ENCODE measurements around the gene EYS. TPM values are rescaled to one million over a fixed set of nuclear protein-coding genes. Genes with fewer than 3 reads are reported as not detected.

EYS gene
- total RNA-seq, 3 donors from 2014 or later: 1.3 to 2.9 TPM; not detected in 1

DNA sequence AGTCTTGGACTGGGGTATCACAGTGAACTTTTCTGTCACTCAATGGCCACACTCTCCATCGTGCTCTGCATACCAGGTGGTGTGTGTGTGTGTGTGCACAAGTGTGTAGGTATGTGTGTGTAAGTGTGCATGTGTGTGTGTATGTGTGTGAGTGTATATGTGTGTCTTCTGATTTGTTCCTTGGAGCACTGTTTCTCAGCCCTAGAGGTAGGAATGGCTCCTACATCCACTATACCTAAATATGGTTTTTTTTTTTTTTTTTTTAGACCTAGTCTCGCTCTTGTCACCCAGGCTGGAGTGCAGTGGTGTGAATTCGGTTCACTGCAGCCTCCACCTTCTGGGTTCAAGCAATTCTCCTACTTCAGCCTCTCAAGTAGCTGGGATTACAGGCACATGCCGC lies 1834.8 kb downstream of the EYS start:
- no peak for TF ChIP-seq POLR2A (IDR thresholded peaks at IDR 0.05)
- no peak for TF ChIP-seq POLR2AphosphoS5 (IDR thresholded peaks at IDR 0.05)
- TF ChIP-seq, protein P1, sequence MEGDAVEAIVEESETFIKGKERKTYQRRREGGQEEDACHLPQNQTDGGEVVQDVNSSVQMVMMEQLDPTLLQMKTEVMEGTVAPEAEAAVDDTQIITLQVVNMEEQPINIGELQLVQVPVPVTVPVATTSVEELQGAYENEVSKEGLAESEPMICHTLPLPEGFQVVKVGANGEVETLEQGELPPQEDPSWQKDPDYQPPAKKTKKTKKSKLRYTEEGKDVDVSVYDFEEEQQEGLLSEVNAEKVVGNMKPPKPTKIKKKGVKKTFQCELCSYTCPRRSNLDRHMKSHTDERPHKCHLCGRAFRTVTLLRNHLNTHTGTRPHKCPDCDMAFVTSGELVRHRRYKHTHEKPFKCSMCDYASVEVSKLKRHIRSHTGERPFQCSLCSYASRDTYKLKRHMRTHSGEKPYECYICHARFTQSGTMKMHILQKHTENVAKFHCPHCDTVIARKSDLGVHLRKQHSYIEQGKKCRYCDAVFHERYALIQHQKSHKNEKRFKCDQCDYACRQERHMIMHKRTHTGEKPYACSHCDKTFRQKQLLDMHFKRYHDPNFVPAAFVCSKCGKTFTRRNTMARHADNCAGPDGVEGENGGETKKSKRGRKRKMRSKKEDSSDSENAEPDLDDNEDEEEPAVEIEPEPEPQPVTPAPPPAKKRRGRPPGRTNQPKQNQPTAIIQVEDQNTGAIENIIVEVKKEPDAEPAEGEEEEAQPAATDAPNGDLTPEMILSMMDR (IDR thresholded peaks at IDR 0.05): no peak
- Histone ChIP-seq H3K9me3 (no peaks in the 10 kb centered on the region), H3K4me1 (no peaks in the 10 kb centered on the region), H3K4me3 (no peak overlapping the region), H3K27me3 (no peaks in the 10 kb centered on the region), H3K27ac (no peak overlapping the region), H3K36me3 (no peaks in the 10 kb centered on the region)
- intact Hi-C loops (cut with DNase I; ENCODE audit: low total_unique reads): no loop called here
- DNase-seq (ENCODE audit: low spot score in 2 of 2): no peak

DNA sequence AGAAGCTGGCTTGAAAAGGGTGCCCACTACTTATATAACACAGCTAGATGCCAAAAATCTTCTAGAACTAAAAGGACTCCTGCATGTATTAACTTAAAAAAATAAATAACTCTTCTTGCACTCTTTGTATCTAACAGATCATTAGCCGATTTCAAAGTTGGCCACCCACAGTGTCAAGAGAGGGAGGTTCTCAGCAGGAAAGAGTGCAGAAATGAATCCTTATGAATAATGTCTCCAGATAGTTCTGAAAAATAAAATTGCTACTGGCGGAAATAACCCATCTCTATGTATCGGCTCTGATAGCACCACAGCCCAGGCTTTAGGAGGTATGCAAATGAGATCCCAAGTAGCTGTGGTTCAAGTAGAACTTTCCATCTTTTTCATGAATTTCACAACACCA lies 1838.7 kb downstream of the EYS start:
- no peak for DNase-seq (ENCODE audit: low spot score in 2 of 2)
- Histone ChIP-seq H3K9me3 (no peaks in the 10 kb centered on the region), H3K4me1 (no peaks in the 10 kb centered on the region), H3K4me3 (no peak overlapping the region), H3K27ac (no peak overlapping the region), H3K27me3 (no peaks in the 10 kb centered on the region), H3K36me3 (no peaks in the 10 kb centered on the region)
- TF ChIP-seq POLR2A (IDR thresholded peaks at IDR 0.05): no peak
- TF ChIP-seq POLR2AphosphoS5 (IDR thresholded peaks at IDR 0.05): no peak
- TF ChIP-seq, protein P1 (IDR thresholded peaks at IDR 0.05): no peak
- intact Hi-C loops (cut with DNase I; ENCODE audit: low total_unique reads): no loop called here

DNA sequence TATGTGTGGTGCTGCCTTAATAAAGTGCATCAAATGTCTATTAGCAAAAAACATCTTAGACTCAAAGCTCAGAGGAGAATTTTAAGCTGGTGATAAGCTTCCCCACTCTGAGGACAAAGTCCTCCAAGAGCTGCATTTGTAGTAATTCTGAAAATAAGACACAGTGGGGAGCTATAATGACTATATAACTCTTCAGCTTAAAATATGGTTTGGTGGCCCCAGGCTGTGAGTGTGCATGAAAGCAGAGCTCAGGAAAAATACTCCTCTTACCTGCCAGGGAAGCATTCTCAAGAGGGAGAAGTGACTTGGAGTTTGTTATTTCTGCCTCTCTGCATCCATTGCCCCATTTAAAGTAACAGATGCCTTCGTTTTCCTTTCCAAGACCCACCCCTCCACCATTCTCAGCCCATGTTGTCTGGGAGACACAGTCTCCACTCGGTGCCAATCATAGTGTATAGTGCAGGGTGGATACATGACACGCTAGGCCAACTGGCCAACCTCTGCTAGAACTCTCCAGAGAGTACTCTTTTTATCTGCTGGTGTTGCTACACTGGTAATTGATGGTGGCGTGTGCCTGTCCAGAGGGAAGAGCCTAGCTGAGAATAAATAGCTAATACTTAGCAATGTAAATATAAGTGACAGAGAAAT lies 1842.2 kb downstream of the EYS start:
- Histone ChIP-seq H3K4me3 (no peak overlapping the region), H3K9me3 (no peaks in the 10 kb centered on the region), H3K36me3 (no peaks in the 10 kb centered on the region), H3K27ac (no peak overlapping the region), H3K27me3 (no peaks in the 10 kb centered on the region), H3K4me1 (no peaks in the 10 kb centered on the region)
- TF ChIP-seq POLR2A (IDR thresholded peaks at IDR 0.05) (no peak), POLR2AphosphoS5 (IDR thresholded peaks at IDR 0.05) (no peak)
- TF ChIP-seq, protein P1 (IDR thresholded peaks at IDR 0.05): no peak
- intact Hi-C loops (cut with DNase I; ENCODE audit: low total_unique reads): no loop called here
- no peak for DNase-seq (ENCODE audit: low spot score in 2 of 2)

DNA sequence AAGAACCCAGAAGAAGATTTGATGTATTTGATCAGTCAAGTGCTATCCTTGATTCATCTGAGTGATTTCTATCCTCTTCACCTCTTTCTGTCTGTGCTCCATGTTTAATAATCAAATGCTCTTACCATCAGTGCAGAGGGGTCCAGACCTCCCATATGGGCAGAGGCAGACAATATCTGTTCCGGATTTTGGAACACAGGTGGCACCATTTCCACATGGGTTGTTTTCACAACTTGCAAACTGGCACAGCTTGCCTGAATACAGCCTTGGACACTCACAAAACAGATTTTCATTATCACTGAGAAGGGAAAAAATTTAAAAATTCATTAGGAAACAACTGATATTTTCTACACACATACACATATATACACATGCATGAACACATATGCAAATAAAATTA lies 1843.0 kb downstream of the EYS start:
- Histone ChIP-seq H3K4me1 (no peaks in the 10 kb centered on the region), H3K9me3 (no peaks in the 10 kb centered on the region), H3K4me3 (no peak overlapping the region), H3K27me3 (no peaks in the 10 kb centered on the region), H3K36me3 (no peaks in the 10 kb centered on the region), H3K27ac (no peak overlapping the region)
- no peak for DNase-seq (ENCODE audit: low spot score in 2 of 2)
- TF ChIP-seq POLR2AphosphoS5 (IDR thresholded peaks at IDR 0.05): no peak
- TF ChIP-seq, protein P1 (IDR thresholded peaks at IDR 0.05): no peak
- TF ChIP-seq POLR2A (IDR thresholded peaks at IDR 0.05): no peak
- intact Hi-C loops (cut with DNase I; ENCODE audit: low total_unique reads): no loop called here

DNA sequence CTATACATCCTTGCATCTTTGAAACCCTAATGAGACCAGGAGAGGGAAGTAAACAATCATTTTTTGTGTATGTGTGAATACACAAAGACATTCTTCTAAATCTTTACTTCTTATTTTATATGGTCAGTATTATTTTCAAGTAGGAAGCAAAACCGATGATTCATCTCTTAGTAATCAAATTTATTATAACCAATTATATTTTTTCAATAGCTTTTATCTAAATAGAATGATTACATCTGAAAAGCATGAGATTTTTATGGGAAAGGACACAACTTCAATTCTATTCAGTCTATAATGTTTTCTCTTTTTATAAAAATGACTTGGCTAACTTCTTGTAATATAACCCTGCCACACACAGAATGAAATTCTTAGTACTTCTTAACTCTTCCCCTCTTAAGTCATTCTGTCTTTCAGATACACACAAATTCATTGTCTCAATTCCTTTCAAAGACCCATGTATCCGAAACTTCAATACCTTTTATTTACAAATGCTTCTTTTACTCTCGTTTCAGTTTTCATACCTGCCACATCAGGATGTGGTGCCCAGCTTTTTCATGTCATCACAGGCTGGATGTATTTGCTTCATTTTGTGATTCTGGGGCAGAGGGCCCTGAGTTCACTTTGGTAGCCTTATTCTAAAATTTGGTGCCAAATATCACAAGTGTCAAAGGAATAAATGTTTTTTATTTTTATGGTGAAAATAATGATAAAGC lies 1844.4 kb downstream of the EYS start:
- Histone ChIP-seq H3K27me3 (no peaks in the 10 kb centered on the region), H3K4me3 (no peak overlapping the region), H3K27ac (no peak overlapping the region), H3K36me3 (no peaks in the 10 kb centered on the region), H3K4me1 (no peaks in the 10 kb centered on the region), H3K9me3 (no peaks in the 10 kb centered on the region)
- no peak for DNase-seq (ENCODE audit: low spot score in 2 of 2)
- intact Hi-C loops (cut with DNase I; ENCODE audit: low total_unique reads): no loop called here
- TF ChIP-seq POLR2A (IDR thresholded peaks at IDR 0.05): no peak
- no peak for TF ChIP-seq POLR2AphosphoS5 (IDR thresholded peaks at IDR 0.05)
- TF ChIP-seq, protein P1 (IDR thresholded peaks at IDR 0.05): no peak

Data from breast epithelium (tissue), 4 donors.